PC-3 (cell line): ENCODE measurements around the gene DAPP1.

Source experiments
- EZH2 ChIP-seq: fragments of 300-600 bp; sonication (generic); IDR thresholded peaks from one replicate; pipeline ENCODE4 v1.6.1; 2017; ENCODE audit warnings: antibody characterized with exemption, mild to moderate bottlenecking, low read length; ENCODE audit not compliant: unreplicated experiment
- EZH2phosphoT487 ChIP-seq: fragments of 300-600 bp; sonication (generic); IDR thresholded peaks from 2 replicates; pipeline ENCODE4 v1.6.1; 2018; ENCODE audit warnings: mild to moderate bottlenecking, antibody characterized with exemption, low read length, borderline replicate concordance
- TF ChIP-seq, protein P1 (sequence below): fragments of 300-600 bp; sonication (generic); conservative IDR thresholded peaks from 2 replicates; pipeline ENCODE4 v1.5.1; 2017; ENCODE audit warnings: antibody characterized with exemption, low read depth, mild to moderate bottlenecking, low read length

DNA sequence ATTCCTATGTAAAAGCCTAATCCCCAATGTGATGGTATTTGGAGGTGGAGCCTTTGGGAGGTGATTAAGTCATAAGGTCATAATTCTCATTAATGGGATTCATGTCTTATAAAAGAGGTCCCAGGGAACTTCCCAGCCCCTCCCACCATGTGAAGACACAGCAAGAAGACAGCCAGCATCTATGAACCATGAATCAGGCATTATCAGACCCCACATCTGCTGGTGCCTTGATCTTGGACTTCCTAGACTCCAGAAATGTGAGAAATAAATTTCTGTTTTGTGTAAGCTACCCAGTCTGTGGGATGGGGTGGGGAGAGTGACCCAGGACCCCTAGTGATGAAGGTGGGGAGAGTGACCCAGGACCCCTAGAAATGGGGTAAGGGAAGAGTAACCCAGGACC lies 6.1 kb upstream of the DAPP1 start:
- TF ChIP-seq, protein P1, sequence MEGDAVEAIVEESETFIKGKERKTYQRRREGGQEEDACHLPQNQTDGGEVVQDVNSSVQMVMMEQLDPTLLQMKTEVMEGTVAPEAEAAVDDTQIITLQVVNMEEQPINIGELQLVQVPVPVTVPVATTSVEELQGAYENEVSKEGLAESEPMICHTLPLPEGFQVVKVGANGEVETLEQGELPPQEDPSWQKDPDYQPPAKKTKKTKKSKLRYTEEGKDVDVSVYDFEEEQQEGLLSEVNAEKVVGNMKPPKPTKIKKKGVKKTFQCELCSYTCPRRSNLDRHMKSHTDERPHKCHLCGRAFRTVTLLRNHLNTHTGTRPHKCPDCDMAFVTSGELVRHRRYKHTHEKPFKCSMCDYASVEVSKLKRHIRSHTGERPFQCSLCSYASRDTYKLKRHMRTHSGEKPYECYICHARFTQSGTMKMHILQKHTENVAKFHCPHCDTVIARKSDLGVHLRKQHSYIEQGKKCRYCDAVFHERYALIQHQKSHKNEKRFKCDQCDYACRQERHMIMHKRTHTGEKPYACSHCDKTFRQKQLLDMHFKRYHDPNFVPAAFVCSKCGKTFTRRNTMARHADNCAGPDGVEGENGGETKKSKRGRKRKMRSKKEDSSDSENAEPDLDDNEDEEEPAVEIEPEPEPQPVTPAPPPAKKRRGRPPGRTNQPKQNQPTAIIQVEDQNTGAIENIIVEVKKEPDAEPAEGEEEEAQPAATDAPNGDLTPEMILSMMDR, result no peak
- TF ChIP-seq EZH2phosphoT487 (no peak), EZH2 (no peak)
